Measurements from ENCODE around the gene PBOV1.

Gene PBOV1

DNA sequence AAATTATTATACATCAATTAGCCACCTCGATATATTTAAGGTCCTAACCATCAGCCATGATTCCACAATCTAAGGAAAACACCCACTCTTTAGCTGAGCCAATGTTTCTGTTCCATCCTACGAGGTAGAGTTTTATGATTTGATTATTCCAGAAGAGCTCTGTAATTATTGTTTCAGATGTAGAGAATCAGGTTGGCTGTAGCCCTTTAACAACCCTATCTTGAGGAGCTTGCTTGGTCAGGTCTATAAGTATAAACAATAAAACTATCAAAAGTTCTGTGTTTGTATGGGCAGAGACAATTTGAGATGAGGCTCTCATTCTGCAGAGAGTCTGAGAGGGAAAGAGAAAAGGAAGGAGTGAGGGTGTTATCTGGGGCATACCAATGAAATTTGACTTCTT is at the start of gene PBOV1:
PBOV1 (minus strand) TSS at position 43 of the 400 bp plus-strand sequence. CDS start 96 bp downstream, outside the sequence.
- no peak for DNase-seq

DNA sequence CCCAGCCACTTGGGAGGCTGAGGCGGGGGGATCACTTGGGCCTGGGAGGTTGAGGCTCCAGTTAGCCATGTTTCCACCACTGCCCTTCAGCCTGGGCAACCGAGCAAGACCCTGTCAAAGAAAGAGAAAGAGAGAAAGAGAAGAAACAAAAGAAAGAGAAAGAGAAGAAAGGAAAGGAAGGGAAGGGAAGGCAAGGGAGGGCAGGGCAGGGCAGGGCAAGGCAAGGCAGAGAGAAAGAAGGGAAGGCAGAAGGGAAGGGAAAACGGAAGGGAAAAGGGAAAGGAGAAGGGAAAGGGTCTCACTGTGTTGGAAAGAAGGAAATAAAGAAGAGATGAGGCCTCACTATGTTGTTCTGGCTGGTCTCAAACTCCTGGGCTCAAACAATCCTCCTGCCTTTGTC is 47.8 kb upstream of the PBOV1 start:
- no peak for DNase-seq

DNA sequence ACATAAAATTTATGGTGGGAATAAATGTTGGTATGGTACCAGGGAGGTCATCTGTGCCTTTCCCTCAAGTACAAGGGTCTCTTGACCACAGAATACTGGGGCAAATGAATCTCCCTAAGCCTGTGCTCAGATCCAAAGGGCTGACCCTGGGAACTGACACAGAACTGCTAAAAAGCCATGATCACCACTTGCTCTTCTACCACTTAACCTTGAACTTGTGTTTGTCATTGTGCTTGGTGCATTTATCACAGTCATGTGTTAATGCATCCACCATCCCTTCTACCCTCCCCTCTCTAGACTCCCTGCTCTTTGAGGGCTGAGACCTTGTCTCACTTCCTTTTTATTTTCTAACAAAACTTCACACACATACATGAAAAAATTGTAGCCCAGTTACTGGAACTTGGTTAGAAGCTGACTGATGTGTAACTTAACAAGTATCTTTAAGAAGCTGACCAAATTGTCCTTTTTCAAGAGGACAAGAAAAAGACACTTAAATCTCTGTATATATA is 46.1 kb upstream of the PBOV1 start:
- no peak for DNase-seq

DNA sequence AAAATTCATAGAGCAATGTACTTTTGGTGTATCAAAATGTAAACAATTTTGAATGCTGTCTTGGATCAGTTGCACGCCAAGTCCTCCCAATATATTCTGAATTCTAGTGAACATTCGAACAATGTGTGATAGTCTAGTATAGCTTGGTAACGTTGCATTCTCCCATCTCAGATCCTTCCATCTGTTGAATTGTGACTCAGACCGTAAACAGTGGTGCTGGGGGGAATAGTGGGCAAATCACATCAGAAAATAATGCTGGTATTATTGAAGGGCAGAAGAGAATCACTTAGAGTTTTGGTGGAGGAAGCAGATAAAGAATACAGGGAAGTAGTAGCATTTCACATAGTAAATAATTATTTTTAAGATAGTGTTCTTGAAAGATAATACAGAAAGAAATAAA is 45.7 kb upstream of the PBOV1 start:
- DNase-seq = no peak

DNA sequence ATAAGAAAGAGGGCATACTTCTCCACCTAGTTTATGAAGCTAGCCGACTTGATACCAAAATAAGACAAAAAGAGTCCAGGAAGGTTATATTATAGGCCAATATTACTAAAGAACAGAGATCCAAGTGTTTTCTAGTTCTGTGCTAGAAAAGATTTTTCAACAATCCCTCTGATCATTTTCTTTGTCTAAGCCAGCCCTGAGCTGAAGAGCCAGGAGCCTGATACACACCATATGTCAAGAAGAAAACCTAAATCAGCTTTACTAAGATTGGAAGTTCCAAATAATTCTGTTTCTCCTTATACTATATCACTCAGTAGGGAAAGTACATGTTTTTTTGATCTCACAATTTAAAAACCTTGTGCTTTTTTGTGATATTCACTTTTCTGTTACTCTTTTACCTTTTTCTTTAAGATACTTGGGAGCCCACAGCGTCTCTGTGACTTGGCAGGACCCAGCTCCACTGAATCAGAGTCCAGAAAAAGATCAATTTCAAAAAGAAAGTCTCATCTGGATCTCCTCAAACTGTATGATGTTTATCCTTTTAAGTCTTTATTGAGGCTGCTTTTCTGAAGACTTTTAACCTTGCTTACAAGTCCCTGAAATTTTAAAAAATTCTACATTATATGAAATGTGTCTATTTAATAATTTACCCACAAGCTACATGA is 43.0 kb upstream of the PBOV1 start:
- no peak for DNase-seq

DNA sequence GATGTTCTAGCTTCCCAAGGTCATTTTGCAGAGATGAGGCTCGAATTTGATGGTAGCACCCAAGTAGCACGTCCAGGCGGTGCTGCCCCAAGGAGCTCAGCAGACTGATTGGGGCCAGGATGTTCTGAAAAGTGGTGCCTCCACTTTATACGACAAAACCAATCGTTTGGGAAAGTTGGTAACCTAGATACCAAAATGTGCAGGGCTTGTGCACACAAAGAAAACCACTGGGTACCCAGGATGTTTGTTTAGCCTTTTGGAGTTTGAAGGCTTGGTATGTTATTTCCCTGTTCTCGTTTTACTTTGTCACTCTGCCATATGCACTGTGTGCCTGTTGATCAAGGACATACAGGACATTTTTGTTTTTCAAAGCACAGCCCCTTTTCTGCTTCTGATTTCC is 40.7 kb upstream of the PBOV1 start:
- no peak for DNase-seq

DNA sequence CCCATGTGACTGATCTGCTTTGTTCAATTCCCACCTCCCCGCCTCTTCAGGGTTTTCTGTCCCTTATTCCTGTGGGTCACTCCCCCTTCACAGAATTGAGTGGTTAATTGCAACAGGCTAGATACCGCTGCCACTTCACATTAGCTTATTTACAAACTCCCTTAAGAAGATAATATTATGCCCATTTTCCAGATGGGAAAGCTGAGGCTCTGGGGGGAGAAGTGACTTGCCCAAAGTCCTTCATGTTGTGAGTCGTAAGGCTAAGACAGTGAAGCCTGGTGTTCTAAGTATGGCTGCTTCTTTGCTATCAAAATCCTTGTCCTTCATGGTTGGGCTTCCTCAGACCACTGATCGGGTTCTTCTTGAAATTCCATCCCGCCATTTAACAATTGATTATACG is 39.9 kb upstream of the PBOV1 start:
- DNase-seq = no peak

DNA sequence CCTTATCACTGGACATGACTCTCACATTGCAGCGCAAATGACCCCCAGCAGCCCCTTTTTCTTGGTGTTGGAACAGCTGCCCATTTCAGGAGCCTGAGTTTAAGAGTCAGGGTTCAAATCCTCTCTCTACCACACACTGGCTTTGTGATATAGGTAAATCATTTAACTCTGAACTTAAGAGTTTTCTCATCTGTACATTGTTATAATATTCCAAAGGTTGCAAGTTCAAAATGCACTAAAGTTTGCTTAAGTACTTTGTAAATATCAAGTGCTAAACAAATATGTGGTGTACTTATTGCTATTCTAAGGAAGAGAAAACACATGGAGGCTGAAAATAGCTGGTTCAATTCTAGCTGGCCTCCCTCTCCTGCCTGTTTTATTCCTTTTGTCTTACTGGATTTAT is 39.3 kb upstream of the PBOV1 start:
- DNase-seq = no peak

DNA sequence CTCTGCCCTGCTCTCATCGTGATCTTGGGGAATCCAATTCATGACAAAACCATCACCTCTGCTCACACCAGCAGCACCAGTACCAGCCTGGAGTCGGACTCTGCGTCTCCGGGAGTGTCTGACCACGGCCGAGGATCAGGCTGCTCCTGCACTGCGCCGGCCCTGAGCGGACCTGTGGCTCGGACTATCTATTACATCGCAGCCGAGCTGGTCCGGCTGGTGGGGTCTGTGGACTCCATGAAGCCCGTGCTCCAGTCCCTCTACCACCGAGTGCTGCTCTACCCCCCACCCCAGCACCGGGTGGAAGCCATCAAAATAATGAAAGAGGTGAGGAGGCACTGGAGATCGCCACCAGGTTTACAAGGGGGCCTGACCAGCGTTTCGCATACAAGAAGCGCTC is 37.2 kb upstream of the PBOV1 start:
- no peak for DNase-seq

DNA sequence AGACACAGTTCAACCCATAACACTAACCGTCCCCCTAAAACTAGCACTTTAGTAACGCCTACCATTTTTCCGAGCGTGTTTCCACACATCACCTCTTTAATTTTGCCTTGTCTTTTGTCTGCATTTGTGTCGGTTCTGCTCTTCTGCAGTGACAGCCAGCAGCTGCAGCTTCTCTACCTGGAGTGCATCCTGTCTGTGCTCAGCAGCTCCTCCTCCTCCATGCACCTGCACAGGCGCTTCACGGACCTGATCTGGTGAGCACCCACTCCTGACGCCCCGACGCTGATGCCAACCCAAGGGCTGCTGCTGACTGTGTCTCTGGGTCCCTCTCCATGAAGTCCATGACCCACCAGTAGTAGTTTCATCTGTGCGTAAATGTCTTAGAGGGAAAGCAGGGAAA is 35.4 kb upstream of the PBOV1 start:
- no peak for DNase-seq

DNA sequence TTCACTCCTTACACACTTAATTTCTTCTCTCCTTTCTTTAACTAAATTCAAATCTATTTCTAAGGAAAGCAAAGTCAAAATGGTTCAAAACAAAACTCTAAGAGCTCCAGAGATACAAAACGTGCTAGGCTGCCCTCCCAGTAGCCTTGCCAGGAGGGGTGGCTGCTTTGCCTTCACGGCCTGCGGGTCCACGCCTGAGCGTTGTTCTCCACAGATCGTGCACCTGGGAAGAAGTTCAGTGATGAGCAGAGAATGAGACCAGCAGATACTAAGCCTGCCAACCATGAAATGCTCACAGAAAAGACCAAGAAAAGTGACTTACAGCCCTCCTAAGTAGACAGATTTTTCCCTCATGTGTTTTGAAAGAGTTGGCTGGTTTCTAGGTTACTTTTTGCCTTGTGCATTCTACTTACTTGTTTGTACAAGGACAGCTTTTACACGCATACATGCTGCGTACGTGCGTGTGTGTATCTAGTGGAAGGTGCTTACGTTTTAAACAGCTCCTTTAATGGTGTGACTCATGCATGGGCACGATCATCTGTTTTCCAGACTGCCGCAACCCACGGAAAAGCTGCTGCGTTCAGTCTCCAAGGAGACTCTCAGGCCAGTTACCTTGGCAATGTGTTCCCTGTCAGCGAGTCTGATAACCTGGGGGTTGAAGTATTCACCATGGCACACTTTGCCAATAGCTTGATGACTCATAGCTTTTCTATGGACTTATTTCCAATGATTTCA is 32.4 kb upstream of the PBOV1 start:
- no peak for DNase-seq

DNA sequence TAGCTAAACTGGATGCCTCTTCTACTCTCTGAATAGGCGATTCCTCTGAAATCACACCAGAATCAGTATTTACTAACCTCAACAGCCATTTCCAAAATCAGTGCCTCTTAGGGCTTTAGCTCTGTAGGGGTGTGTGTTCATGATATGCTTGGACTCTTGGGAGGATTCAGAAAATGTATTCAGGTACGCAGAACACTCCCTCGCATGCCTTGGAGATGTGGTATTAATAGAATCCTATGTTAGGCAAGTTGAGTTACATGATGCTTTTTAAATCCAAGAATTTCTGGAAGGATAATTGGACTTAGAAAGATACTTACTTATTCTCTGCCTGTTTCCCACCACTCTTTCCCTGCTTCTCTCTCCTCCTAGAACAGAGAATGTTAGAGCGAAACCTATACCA is 31.8 kb upstream of the PBOV1 start:
- no peak for DNase-seq

DNA sequence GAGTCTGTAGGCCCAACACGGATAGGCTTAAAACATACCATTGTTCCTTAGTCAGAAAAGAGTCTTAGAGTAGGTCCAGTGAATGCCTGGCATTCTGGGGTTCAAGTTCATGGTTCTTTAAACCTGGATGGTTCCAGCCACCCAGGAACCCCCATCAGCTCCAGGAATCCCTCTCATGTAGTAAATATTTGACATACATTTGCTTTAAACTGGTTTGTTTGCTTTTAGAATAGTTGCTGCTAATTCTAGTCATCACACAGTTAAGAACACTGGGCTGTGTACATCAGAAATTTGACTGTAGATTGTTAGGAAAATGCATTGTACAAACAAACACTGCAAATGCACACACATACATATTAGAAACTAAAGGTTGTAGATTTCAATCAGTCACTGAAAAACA is 30.6 kb upstream of the PBOV1 start:
- DNase-seq = no peak

DNA sequence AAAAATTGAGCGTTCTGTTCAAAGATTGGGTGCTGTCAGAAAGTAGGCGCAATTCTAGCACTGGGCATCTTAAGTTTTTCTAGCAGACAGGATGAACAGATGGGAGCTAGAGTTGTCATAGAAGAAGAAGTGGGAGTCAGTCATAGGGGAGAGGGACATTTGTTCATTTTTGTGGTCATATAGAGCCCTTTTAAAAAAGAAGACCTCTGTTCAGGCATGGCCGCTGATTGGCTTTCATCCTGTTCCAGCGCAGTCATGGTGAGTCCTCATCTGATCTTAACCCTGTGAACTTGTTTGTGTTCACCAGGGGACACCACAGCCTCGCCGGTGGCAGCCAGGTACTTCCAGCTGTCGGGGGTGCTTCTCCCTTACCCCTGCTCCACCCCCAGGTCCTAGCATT is 29.7 kb upstream of the PBOV1 start:
- no peak for DNase-seq

DNA sequence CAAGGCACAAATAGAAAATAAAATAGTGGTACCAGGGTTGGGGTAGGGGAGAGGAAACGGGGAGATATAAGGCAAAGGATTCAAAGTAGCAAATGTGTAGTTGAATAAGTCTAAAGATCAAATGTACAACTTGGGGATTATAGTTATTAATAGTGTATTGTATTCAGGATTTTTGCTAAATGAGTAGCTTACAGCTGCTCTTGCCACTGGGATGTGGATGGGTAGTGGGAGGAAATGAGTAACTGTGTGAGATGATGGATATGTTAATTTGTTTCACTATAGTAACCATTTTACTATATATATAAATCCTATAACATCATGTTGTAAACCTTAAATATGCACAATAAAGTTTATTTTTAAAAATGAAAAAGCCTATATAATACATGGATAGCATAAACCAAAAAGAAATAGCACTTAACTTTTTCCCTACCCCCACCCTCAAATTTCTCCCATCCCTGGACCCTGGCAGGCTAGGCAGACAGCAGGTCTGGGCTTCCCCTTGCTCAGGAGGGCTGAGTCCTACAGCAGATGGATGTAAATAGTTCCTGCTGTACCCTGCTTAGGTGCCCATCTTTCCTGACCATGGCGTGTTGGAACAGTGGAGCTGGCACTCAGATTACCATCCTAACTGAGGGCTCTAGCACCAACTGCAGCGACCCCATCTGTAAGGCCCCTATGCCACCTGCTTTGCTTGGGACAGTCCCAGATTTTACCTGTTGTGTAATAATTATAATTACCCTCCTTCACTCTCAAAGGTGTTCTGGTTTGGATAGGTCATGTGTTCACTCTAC is 28.6 kb upstream of the PBOV1 start:
- DNase-seq = no peak

DNA sequence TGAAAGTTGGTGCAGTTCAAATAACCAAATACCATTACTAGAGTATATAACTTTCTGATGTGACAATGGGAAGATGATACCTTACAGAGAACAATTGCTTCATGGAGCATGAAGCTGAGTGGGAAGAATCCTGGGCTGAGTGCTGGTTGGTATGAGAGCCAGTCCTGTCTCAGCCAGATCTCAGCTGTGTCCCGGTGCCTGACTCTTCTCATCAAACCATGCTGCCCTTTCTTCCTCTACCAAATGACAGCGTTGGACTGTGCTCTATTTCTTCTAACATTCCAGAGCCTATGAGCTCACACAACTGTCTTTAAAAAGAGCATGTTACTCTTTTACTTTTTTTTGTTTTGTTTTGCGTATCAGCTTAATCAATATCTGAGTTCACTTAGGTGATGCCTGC is 27.5 kb upstream of the PBOV1 start:
- DNase-seq = no peak

DNA sequence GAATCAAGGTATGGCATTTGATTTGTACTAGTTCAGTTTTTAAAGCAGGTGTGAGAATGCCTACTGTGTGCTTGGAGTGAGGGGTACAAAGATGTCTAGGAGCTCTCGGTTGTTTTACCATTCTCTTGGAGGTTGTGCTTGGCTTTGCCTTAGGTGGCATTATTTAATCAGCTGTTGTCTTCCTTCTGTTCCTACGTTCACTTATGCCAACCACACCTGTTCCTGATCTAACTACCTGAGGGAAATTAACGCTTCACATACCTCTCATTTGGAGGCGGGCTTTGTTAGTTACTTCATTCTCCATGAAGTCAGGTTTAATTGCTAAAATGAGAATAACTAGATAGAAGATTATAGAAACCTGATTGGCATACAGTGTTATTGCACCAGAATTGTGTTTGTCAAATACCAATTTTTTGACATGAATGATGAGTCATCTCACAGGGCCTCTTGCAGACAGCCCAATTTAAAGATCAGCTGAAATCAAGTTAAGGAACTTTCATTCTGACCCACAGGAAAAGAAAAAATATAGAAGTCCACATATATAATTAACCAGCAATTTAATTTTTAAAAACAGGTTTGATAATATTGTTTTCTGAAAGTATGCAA is 24.8 kb upstream of the PBOV1 start:
- no peak for DNase-seq

DNA sequence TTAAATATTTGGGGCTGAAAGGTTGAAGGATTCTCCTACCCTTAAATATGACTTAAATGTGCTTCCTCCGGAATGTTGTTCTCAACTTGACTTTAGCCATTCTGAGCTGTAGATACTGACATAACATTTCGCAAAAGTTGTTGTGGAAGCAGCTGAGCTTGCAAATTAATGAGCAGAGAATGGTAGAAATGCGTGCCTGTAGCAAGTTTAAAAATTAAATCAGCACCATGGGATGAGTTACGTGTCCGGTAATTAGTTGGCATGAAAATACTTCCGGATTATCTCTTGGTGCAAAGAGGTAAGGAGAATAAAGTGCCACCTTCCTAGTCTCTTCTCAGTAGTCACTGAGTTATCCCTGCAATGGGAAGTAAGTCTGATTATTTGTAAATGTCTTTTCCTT is 23.6 kb upstream of the PBOV1 start:
- DNase-seq = no peak

DNA sequence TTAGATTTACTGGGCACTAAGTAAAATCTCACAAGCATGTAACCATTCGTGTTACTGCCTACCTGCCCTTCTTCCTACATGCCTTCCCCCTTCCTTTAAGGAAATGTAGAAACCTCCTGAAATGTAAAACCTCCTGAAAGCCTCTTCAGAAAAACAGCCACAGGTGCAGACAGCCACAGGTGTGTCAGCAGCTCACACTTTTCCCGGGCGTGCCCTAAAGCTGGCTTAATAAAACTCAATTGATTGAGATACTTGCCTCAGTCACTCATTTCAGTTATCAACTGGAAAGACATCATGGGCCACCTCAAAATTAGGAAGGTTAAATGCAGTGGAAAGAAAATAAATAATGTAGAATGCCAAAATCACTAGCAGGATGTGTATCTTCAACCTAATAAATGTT is 23.1 kb upstream of the PBOV1 start:
- no peak for DNase-seq

DNA sequence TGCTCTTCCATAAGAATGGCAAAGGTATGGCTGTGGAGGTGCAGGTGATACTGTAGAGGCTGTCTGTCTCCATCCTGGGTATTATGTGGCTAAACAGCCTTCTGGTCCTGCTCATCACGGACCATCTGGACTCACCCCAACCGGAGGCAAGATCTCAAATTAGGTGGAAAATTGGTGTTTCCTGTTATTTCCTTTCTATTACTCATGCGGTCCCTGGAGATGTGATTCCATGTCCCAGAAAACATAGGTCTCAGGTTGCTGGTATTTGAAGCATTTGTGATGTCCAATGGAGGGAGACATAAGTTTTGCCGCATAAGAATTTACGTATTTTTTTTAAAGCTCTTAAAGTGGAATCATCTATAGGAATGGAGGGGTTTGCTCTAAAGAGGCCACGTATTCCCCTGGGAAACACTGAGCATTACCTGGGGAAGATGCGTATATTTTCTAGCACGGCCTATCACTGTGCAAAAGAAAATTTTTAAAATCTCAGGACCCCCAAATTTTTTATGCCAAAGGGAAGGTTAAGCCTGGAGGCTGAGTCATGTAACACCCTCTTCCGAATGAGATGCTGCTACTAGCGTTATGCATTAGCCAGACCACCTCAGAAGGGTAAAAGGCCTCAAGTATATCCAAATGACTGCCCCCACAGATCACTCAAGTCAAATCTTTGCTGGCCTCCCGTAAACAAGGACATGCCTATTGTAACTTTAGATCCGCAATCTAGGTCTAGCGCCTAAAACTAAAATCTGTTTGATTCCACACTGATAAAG is 22.4 kb upstream of the PBOV1 start:
- no peak for DNase-seq

DNA sequence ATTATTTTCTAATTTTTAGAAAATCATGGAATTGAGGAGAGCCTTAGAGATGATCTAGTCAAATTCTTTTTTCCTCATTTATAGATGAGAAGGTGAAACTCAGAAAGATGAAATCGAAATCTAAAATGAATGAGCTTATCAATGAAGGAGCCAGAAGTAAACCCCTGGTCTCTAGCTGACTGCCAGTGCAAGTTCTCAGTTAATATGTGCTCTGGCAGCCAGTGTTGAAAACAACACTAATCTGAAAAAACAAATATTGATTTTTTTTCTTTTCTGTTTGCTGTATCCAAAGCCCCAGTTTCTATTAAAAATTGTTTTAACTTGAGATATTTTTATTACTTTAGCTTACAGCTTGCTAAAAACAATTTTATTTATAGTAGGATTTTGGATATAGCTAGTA is 21.5 kb upstream of the PBOV1 start:
- DNase-seq = no peak

DNA sequence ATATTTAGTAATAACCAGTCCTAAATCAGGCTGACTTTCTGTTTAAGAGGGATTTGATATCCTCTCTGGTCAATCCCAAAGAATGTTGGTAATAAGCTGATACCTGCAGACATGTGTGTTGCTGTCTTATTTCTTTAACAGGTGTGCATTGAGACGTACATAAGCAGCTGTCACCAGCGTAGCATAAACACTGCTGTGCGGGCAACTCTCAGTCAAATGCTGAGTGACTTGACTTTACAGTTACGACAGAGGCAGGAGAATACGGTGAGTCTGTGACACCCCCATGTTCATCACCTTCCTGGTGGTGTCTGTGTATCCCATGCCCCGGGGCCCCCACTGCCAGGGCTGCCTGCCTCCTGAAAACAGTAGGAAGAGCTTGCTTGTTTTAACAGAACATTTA is 20.1 kb upstream of the PBOV1 start:
- no peak for DNase-seq

DNA sequence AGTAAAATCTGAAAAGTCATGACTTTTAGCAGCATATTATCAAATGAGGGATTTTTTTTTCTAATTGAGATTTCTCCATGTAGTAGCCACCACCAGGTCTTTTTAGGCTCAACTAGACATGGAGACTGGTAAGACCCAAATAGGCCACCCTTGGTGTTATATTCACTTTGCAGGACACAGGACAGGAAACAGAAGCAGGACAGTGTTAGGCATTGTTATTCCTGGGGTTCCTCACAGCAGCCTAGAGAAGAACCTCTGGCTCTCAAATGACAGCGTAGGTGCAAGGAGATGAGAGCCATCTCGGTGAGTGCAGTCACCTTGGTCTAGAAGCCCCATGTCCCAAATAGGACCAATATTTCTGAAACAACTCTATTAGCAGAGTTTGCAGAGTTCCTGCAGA is 19.2 kb upstream of the PBOV1 start:
- no peak for DNase-seq

Measured in CD4-positive, alpha-beta T cell treated with Interleukin-1 beta for 1 hour (primary cell).